Activated CD8-positive, alpha-beta memory T cell treated with anti-CD3 and anti-CD28 coated beads, Interleukin-2, amount 50 U/mL, for 4 hours (primary cell): ENCODE measurements around the gene C14orf93.

Source experiments
- DNase-seq: peaks from one replicate; pipeline ENCODE4 v3.0.0-alpha.2; 2020

C14orf93 gene

DNA sequence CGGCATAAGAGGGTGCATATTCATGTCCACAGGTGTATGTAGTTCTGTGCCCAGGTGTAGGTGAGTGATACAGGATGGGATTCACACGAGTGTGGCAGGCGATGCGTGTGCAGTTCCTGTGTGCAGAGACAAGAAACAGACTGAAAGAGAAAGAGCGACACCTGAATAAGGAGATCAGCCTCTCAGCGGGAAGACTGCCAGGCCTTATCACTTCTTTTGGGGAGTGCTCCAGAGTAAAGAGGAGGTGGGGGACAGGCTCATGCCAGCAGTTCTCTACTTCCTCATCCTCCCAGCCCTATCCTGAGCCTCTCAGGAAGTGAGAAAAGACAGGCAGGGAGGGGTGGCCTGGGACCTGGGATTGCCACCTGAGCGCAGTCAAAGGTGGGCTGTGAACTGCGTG, 34.9 kb upstream of the C14orf93 start:
- no peak for DNase-seq

DNA sequence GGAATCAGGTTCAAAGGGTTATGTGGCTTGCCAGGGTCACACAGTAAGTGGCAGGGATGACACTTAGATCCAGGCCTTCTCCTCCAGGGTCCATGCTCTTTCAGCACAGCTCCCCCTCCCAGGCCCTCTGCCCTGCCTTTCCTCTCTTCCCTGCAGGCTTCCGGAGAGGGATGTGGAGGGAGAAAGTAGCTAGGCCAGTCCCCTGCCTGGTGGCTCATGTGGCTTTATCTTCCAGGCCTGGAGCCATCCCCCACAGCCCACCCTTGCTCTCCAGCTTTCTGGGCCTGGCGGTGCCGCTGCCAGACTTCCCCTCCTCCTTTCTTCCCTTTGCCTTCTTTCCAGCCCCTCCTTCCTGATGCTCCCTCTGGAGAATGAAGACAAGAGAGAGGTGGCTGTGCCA, 33.8 kb upstream of the C14orf93 start:
- DNase-seq, result no peak

DNA sequence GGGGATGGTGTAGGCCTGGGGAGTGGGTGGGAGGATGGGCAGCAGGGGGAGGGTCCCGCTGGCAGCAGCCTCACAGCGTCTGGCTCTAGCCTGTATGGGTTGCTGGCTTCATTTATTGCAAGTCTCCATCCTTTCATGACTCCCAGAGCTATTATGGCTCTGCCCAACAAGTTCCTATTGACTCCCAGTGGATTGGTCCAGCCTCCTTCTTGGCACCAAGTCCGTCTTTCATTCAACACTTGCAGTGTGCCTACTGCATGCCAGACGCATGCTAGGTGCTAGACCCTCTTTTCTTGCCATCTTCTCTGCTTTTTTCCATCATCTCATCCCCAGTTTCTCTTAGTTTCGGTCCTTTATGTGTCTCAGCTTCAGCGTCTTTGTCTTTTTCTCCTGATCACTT, 33.2 kb upstream of the C14orf93 start:
- no peak for DNase-seq

DNA sequence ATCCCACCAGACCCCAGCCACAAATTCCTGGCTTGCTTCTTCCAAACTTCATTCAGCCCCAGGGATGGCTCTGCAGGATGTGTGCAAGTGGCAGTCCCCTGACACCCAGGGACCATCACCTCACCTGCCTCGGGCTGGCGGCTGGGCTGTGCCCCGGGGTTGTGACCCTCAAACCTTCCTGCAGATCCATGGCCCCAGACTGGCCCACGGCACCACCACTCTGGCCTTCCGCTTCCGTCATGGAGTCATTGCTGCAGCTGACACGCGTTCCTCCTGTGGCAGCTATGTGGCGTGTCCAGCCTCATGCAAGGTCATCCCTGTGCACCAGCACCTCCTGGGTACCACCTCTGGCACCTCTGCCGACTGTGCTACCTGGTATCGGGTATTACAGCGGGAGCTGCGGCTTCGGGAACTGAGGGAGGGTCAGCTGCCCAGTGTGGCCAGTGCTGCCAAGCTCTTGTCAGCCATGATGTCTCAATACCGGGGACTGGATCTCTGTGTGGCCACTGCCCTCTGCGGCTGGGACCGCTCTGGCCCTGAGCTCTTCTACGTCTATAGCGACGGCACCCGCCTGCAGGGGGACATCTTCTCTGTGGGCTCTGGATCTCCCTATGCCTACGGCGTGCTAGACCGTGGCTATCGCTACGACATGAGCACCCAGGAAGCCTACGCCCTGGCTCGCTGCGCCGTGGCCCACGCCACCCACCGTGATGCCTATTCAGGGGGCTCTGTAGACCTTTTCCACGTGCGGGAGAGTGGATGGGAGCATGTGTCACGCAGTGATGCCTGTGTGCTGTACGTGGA, 32.4 kb upstream of the C14orf93 start, which contains the start of gene PSMB11:
Gene PSMB11 (plus strand): TSS at position 51 of the 804 bp plus-strand sequence. CDS start 14 bp downstream, at position 65.
- no peak for DNase-seq

DNA sequence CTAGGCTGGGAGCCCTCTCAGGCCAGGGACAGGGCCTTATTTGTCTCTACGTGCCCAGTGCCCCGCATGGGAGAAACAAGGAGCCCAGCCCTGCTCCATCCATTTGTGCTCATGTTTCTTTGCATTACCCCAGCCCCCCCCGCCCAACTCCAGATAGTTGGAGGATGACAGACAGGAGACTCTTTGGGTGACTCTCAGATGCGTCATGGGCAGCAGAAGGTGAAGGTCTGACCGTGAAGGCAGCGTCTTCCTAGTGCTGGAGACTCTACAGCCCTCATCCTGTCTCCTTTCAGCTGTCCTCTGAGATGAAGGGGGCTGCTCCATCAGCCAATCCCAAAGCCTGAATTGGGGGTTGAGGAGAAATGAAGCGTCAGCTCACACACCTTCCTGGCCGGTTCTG, 31.8 kb upstream of the C14orf93 start:
- no peak for DNase-seq

DNA sequence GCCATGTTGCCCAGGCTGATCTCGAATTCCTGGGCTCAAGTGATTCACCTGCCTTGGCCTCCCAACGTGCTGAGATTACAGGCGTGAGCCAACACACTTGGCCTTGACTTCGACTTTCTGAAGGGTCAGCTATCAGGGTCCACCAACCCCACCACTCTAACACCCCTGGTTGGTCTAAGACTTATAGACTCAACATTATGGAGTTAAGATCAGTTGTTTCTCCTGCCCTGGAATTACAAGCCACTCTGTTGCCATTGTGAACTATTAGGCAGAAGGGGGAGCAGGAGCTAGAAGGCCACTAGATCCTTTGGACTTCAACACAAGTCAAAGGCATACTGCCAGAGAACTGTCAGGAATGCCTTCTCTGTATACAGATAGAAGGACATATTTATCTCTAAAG, 30.2 kb upstream of the C14orf93 start:
- DNase-seq, result no peak

DNA sequence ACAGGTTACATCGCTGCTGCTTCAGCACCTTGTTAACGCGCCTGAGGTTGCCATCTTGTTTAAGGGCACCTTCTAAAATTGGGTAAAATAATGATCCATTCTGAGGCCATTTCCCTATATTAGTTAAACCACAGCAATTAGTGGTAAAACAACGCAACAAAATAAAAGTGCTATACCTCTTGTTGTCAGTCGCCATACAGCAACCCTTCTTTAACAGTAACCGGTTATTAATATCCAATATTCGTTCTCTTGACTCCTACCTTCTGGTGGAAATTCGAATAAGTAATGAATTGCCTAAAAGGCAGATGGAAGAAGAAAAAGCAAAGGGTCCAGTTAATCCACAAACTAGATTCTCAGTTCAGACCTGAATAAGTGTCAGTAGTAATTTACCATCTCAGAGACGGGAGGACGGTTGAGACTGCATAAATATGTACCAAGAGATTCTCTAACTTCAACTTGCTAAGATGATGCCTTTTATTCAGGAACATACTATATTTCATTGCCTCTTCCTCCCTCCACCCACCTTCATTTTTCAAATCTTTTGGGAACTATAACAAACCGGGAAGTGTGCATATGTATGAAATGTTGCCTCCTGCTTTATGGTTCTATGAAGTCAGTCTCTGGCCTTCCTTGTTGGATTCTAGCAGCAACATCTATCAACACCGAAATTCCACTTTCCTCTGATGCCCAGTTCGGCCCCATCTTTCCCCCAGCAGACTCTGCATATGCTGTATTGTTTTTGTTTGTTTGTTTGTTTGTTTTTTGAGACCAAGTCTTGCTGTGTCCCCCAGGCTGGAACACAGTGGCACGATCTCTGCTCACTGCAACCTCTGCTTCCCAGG, 25.6 kb upstream of the C14orf93 start:
- DNase-seq, result no peak

DNA sequence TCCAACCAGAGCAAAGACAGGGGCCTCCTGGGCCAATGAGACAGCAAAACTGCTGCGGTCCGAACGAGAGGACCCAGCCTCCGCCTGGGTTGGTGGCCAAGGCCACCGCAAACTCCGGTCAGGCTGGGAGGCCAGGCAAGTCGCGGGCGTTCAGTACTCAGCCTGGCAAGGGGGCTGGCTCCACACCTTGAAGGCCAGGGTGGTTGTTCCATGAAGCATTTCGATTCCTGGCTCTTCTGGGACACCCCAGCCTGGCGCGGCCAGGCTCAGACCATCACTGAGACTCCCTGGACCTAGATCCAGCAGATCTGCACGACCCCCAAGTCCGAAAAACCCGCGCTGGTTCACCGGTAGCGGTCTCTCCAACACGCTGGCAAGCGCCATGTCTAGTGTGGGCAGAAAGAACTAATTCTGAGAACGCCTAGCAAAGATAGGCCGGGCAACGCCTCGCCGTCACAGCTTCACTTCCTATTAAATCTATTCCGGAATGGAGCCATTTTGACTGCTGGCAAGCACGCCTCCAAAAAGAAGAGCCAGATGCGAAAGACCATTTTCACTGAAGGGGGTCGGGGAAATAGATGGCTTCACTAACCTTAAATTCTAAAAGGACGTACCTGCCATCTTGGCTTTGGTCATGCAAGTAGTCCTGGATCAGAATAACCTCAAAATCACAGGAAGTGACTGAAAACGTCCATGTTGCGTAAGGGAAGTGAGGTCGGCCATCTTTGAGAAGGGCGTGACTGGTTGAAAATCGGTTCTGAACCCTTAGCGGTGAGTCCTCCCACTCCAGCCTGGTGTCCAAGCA, 24.8 kb upstream of the C14orf93 start, which contains the start of gene PSMB5:
Gene PSMB5 (minus strand): TSS at position 403 of the 805 bp plus-strand sequence. CDS start 19 bp downstream, at position 384.
- DNase-seq, result peak; percentile 82

DNA sequence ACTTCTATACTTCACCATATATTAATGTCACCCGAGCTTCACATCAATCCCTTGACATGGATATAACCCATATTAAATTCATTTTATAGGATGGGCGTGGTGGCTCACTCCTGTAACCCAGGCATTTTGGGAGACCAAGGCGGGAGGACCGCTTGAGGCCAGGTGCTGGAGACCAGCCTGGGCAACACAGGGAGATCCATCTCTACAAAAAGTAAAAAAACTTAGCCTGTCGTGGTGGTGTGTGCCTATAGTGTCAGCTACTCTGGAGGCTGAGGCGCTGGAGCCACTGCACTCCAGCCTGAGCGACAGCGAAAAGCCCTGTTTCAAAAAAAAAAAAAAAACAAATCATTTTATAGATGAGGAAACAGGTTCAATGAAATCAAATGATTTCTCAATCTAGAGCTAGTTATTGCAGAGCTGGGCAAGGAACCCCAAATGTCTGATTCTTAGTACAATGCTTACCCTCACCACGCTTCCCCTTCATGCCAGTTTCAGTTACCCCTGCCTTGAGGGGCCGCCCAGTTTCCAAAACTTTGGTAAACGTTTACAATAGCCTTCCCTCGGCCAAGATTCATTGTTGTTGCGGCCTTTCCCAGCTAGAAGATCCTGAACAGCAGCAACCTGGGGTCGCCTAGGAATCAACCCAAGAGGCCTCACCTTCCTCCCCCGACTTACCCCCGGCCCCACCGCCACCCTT, 24.0 kb upstream of the C14orf93 start:
- DNase-seq, result no peak

DNA sequence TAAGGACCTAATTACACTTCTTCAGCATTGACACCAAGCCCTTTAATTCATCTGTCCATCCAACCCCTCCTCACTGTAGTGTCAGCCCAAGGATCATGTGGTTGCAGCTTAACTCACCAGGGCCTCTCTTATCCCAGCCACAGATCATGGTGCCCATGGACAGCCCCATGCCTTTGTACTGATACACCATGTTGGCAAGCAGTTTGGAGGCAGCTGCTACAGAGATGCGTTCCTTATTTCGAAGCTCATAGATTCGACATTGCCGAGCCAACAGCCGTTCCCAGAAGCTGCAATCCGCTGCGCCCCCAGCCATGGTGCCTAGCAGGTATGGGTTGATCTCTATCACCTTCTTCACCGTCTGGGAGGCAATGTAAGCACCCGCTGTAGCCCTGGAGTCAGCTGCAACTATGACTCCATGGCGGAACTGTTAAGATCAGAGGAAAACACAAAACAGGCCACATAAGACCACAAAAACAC, 23.3 kb upstream of the C14orf93 start:
- DNase-seq, result no peak

DNA sequence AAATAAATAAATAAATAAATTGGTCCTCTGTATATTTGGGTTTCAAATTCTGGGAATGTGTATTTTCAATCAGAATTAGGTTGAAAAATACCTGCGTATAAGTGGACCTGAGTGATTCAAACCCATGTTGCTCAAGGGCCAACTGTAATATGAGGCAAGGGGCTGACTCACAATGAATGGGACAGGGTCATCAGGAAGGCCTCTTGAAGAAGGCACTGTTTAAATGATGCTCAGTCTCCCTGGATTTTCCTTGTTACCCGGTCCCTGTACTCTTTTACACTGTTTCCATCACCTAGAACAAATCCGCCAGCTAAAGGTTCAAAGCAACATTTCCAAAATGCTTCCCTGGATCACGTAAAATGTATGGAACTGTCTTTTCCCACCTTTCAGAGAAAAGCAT, 21.0 kb upstream of the C14orf93 start:
- no peak for DNase-seq

DNA sequence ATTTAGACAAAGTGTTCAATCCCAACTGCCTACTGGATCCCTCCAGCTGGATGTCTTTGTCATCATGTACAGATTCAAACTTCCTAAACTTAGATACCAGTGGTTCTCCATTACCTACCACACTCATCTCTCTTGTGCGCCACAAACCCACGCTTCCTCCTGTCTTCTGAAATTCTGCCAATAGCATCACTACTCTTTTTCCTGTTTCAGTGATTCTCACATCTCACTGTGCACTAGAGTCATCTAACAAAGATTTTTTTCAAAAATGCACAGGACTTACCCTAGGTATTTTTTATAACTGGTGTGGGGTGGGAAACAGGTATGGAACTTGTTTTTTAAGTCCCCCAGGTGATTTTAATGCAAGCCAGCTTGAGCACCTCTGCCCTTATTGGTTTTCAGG, 18.9 kb upstream of the C14orf93 start:
- no peak for DNase-seq

DNA sequence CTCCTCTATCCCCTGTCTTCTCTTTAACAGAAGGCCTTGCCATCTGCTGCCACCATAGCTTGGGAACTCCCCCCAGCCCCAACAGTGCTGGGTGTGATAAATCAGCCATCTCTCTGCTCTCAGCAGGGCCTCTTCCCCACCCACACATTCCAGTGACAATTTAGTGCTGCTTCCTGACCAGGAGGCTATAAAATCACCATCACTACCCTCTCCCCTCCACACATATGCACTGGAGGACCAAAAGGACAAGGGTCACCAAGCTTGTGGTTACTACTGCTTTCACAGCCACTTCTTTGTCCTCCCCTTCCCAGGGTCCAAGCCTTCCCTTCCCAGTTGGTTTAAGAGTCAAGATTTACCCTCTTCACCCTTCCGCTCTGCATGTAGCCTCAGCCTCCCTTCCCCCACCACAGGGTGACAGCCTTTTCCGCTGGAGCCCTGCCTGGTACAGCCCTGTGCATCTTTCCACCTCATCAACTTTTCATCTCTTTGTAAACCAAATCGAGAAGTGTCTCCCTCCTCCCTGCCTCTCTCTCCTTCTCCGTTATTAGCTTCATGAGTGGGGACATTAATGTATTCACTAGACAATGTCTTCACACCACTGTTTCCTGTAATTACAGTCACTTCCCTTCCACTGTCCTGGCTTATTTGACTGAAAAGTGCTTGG, 15.3 kb upstream of the C14orf93 start:
- no peak for DNase-seq

DNA sequence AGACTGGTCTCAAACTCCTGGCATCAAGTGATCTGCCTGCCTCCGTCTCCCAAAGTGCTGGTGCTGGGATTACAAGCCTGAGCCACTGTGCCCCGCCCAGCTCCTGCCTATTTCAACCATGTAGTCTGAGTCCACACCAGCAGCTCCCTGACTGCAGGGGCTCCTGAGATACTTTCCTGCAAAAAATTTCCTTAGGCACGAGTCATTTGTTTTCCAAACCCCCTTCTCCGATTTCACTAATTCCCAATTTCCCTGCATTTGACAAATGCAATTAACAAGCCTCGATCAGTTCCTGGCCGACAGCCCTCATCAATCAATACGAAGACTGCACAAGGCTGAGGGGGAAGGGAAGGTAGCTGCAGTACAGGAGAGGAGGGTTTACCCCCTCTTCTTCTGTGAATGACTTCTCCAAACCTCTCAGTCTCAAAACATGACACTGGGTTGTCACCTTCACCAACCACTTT, 14.7 kb upstream of the C14orf93 start:
- DNase-seq, result no peak

DNA sequence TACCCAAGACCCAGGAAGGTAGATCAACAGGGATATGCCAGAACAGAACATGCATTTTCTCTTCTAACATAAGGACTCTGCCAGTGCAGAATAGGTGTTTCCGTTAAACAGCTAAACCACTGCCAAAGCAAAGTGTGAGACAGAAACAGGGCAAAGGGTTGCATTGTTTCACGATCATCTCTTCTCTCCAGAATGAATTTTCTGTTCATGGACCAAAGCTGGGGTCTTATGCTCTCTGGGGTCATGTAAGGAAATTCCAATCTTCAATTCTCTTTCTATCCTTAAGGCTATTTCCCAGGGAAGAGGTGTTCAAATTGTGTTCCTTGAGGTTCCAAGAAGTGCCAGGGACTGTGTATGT, 13.8 kb upstream of the C14orf93 start:
- DNase-seq, result no peak

DNA sequence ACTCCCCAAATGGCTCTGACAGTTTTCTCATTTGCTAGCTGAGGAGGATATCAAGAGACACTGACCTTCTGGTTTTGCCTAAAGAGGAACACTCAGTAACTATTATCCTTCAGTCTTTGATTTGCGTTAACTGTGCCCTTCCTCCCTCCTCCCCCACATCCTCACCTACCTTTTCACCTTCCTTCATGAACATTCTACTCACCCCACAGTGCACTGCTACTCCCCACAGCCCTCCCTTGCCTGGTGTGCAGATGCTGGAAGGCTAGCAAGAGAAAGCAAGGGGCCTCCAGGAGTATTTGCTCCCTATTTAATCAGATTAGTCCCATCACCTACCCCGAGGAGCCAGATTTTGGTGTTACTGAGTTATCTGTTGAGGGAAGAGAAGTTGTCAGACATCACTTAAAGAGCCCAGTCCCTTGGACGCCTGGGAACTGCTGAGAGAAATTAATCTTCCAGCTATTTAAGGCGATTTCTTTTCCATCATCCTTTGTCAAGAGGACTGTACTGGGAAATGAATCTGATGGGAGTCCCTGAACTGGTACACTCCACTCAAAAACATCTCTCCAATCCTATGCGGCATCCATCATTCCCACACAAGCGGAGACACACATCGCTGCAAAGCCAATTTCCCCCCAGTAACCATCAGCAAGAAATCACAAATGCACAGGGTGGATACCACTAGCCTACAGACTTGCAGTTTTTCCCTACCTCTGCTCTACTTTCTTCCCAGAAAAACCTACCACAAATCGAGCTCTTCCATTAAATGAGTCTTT, 13.3 kb upstream of the C14orf93 start:
- DNase-seq, result no peak

DNA sequence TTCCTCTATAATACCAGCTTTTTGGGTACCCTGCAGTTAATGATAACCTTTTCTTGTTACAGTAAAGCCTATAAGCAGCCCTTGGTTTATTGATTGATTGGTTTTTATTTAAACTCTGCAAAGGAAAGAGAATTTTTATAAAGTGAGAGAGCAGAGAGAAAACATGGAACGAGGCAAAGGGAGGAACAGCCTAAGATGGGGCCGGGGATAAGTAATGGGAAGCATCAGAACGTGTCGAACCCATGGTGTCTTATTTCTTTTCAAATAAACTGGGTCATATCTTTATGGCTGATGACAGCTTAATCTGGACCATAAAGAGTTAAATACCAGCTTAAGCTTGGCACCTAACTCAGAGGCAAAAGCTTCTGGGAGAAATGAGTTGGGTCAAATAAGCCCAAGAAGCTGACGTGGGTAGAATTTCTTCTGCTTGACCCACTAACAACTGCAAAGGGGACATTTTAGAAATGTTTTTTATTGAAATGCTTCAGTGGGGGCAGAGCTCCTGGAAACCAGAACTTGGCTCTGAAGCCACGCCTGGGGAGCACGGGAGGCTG, 12.0 kb upstream of the C14orf93 start:
- no peak for DNase-seq

DNA sequence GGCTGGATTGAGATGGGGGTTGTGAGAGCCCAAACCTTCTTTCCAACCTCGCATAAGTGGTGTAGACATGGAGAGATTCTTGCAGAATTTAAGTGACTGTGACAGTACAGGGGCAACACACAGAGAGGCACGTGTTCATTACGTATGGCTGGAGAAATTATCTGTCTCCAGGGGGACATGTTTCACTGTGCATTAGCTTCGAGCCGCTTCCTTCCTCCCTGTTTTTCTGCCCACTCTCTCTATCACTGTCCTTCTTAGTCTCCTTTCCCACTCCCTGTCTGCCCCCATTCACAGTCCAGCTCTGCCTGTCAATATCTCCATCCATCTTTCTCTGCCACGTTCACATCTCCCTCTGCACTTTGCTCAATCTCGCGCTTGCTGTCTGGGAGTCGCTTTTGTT, 11.5 kb upstream of the C14orf93 start:
- DNase-seq, result no peak

DNA sequence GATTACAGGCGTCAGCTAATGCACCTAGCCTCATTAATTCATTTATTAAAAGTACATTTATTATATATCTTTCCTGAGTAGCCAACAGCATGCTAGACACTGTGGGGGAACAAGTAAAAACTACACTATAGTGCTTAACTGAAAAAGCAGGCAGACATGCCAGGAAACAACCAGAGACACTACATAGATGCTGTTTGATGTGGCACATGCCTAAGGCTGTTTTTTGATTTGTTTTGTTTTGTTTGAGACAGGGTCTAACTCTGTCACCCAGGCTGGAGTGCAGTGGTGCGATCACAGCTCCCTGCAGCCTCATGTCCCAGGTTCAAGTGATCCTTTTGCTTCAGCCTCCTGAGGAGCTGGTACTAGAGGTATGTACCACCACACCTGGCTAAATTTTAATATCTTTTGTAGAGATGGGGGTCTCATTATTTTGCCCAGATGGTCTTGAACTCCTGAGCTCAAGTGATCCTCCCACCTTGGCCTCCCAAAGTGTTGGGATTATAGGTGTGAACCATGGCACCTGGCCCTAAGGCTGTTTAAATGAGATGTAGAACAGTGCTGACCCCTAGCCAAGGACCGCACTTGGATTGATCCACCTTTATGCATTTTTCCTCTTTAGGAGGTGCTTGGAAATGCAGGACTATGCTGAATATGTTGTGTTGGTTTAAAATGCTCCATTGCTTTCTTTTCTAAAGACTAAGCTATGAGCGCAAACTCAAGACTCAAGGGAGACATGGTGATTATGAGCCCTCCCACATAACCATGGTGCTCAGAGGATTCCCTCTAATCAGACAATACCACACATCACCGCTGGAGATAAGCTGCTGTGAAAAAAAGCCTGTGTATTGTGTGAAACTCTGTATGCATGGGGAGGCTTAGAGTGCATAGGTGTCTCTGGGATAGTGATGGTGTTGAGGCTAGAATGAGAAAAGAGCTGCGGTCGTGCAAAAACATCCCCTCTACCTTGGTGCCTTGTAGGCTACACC, 10.5 kb upstream of the C14orf93 start:
- no peak for DNase-seq
